ENCODE measurements around the gene SYTL3. TPM values are rescaled to one million over a fixed set of nuclear protein-coding genes. Genes with fewer than 3 reads are reported as not detected.

Gene SYTL3
- total and polyA plus RNA-seq, 2 of the 8 experiments (the other 6 are each of a cell fraction or from before 2014, with no cell fraction given): 0.27 to 0.99 TPM

GRCh38 chr6:158703837-158704822, 54.3 kb downstream of the SYTL3 start:
- CTCF ChIA-PET (ENCODE audit: partially characterized antibody): interaction anchor here (0.7 to 5.2 kb wide), 26 partner anchors 11 to 425 kb away, joined by 3 to 42 read pairs (median 4); partner anchors contain the start of gene RSPH3
- FAIRE-seq: no peak
- Histone ChIP-seq H3K9me3 (ENCODE audit: insufficient read depth in 2 of 2, low read depth in 1 of 2, low read length in 1 of 2) (no peaks in the 10 kb centered on the region), H2BK20ac (ENCODE audit: low read length) (peak overlapping the region; percentile 87; the same call in 1 of the 2 replicates), H3K23me2 (ENCODE audit: low read depth, low read length) (peaks cover 2% of the 10 kb centered on the region; the same call in 1 of the 2 replicates), H3K36me3 (ENCODE audit: control insufficient read depth in 2 of 4, insufficient read depth in 4 of 4, low read length in 3 of 4) (no peaks in the 10 kb centered on the region), H4K5ac (ENCODE audit: insufficient read length, low read depth, low read length) (no peak overlapping the region), H3K27ac (ENCODE audit: low read depth, low read length) (no peak overlapping the region), H2BK120ac (replicated peaks; ENCODE audit: low read depth, low read length) (no peak overlapping the region), H3K27me3 (replicated peaks in 1 of 4; ENCODE audit: control insufficient read depth in 3 of 4, extremely low read depth in 1 of 4, insufficient read depth in 3 of 4, low read length in 3 of 4) (no peaks in the 10 kb centered on the region), H2BK12ac (ENCODE audit: low read depth, low read length) (peak overlapping the region; percentile 22; the same call in 1 of the 2 replicates), H3K4me1 (replicated peaks in 1 of 4; ENCODE audit: control insufficient read depth in 3 of 4, insufficient read depth in 4 of 4, low read length in 3 of 4) (peaks cover 0 to 4% (median 1%) of the 10 kb centered on the region in 4 experiments; a peak in 1 of 7 replicates), H3K79me2 (ENCODE audit: control insufficient read depth in 1 of 2, insufficient read depth in 2 of 2, low read length in 2 of 2) (no peaks in the 10 kb centered on the region), H2AFZ (ENCODE audit: low read length) (0 out of 2 replicates have a peak overlapping the region, but pooled peaks have one; percentile 66), H3K4me3 (ENCODE audit: extremely low read depth in 1 of 4, insufficient read depth in 2 of 4, low read depth in 3 of 4, low read length in 4 of 4) (peak overlapping the region in 3 of 4 experiments; percentile 4 to 46 (median 19); a peak in 3 of 8 replicates), H4K91ac (replicated peaks; ENCODE audit: insufficient read length, low read length) (peak overlapping the region; percentile 81), H3K79me1 (ENCODE audit: low read depth, low read length) (no peaks in the 10 kb centered on the region), H3K14ac (ENCODE audit: insufficient read length) (no peak overlapping the region), H2BK5ac (ENCODE audit: low read depth, low read length) (no peak overlapping the region), H3K56ac (replicated peaks; ENCODE audit: insufficient read length, low read depth, low read length) (no peak overlapping the region), H4K8ac (ENCODE audit: extremely low read depth, insufficient read depth, low read length) (peak overlapping the region; percentile 89; the same call in 1 of the 2 replicates), H3K9ac (replicated peaks in 1 of 4; ENCODE audit: extremely low read depth in 1 of 4, low read depth in 3 of 4, low read length in 3 of 4) (no peak overlapping the region), H3K23ac (ENCODE audit: insufficient read length) (no peak overlapping the region), H2BK15ac (ENCODE audit: low read length) (no peak overlapping the region), H3K4ac (replicated peaks; ENCODE audit: insufficient read length, low read depth, low read length) (no peak overlapping the region), H4K20me1 (replicated peaks in 1 of 2; ENCODE audit: control insufficient read depth in 1 of 2, insufficient read depth in 2 of 2, low read length in 2 of 2) (no peaks in the 10 kb centered on the region), H2AK5ac (ENCODE audit: low read depth, low read length) (no peak overlapping the region), H3K18ac (ENCODE audit: extremely low read depth, low read length) (no peak overlapping the region), H3K4me2 (ENCODE audit: insufficient read depth in 1 of 2, low read depth in 2 of 2, low read length in 2 of 2) (peak overlapping the region in 1 of 2 experiments; percentile 67; a peak in 3 of 4 replicates)
- peak; percentile 41 to 97 for DNase-seq (ENCODE audit: low read depth in 1 of 2, low spot score in 2 of 2)
- 29% methylated on average over 42 of the region's 42 CpGs; no CpG with 5 or more reads in 1 of the 2 experiments for WGBS, 2 experiments (ENCODE audit: extremely low coverage in 1 of 2, insufficient coverage in 1 of 2, insufficient read length in 1 of 2, insufficient replicate concordance in 2 of 2, low coverage in 1 of 2, low lambda C conversion rate in 2 of 2, missing lambda C conversion rate in 1 of 2)
- POLR2A ChIA-PET (ENCODE audit: partially characterized antibody): no interaction called here
- TF ChIP-seq CTBP2 (IDR thresholded peaks at IDR 0.05; ENCODE audit: borderline replicate concordance, insufficient read depth, insufficient read length, low read length) (peak; percentile 50), SP4 (IDR thresholded peaks at IDR 0.05; ENCODE audit: low read length) (no peak), ASH2L (IDR thresholded peaks at IDR 0.05; ENCODE audit: low read length) (peak; percentile 33), SIN3A (conservative IDR thresholded peaks at IDR 0.05 in 1 of 2, IDR thresholded peaks at IDR 0.05 in 1 of 2; ENCODE audit: low read depth in 1 of 2, low read length in 2 of 2) (peak in 1 of 2 experiments; percentile 62; a peak in 1 of 4 replicates)
- TF ChIP-seq, protein P1, sequence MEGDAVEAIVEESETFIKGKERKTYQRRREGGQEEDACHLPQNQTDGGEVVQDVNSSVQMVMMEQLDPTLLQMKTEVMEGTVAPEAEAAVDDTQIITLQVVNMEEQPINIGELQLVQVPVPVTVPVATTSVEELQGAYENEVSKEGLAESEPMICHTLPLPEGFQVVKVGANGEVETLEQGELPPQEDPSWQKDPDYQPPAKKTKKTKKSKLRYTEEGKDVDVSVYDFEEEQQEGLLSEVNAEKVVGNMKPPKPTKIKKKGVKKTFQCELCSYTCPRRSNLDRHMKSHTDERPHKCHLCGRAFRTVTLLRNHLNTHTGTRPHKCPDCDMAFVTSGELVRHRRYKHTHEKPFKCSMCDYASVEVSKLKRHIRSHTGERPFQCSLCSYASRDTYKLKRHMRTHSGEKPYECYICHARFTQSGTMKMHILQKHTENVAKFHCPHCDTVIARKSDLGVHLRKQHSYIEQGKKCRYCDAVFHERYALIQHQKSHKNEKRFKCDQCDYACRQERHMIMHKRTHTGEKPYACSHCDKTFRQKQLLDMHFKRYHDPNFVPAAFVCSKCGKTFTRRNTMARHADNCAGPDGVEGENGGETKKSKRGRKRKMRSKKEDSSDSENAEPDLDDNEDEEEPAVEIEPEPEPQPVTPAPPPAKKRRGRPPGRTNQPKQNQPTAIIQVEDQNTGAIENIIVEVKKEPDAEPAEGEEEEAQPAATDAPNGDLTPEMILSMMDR (IDR thresholded peaks at IDR 0.05; ENCODE audit: control extremely low read depth in 1 of 3, insufficient read depth in 1 of 3, low read depth in 1 of 3, low read length in 3 of 3): peak; percentile 93 to 94 (median 94)
- TF ChIP-seq, protein P2, sequence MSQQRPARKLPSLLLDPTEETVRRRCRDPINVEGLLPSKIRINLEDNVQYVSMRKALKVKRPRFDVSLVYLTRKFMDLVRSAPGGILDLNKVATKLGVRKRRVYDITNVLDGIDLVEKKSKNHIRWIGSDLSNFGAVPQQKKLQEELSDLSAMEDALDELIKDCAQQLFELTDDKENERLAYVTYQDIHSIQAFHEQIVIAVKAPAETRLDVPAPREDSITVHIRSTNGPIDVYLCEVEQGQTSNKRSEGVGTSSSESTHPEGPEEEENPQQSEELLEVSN (IDR thresholded peaks at IDR 0.05): peak; percentile 39; the same call in 1 of the 2 replicates
